ENCODE data around the gene GUF1.

The GUF1 gene
- long read RNA-seq, full-length matches to known transcripts = 49 of 126 reads
- long read RNA-seq, partial matches to known transcripts = 21 of 126 reads
- long read RNA-seq, other reads (novel, unspliced or antisense) = 56 of 126 reads

GRCh38 chr4:44678094-44679041, at the start of gene GUF1:
TSS of gene GUF1 (plus strand) at chr4:44678420. CDS start at chr4:44678623, 203 bp downstream.
- Histone ChIP-seq H3K27ac (replicated peaks) (peak within 1 kb of the TSS; percentile 92), H3K27me3 (ENCODE audit: insufficient read depth, poor library complexity, severe bottlenecking) (no peaks in the 10 kb centered on the region), H3K4me3 (replicated peaks; ENCODE audit: insufficient read depth, low read length) (peak within 1 kb of the TSS; percentile 83)
- TF ChIP-seq, protein P1, sequence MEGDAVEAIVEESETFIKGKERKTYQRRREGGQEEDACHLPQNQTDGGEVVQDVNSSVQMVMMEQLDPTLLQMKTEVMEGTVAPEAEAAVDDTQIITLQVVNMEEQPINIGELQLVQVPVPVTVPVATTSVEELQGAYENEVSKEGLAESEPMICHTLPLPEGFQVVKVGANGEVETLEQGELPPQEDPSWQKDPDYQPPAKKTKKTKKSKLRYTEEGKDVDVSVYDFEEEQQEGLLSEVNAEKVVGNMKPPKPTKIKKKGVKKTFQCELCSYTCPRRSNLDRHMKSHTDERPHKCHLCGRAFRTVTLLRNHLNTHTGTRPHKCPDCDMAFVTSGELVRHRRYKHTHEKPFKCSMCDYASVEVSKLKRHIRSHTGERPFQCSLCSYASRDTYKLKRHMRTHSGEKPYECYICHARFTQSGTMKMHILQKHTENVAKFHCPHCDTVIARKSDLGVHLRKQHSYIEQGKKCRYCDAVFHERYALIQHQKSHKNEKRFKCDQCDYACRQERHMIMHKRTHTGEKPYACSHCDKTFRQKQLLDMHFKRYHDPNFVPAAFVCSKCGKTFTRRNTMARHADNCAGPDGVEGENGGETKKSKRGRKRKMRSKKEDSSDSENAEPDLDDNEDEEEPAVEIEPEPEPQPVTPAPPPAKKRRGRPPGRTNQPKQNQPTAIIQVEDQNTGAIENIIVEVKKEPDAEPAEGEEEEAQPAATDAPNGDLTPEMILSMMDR (IDR thresholded peaks at IDR 0.05; ENCODE audit: insufficient read depth, low read length) = no peak
- TF ChIP-seq SPI1 (IDR thresholded peaks at IDR 0.05; ENCODE audit: borderline replicate concordance, low read depth) (no peak), REST (IDR thresholded peaks at IDR 0.05; ENCODE audit: insufficient replicate concordance, low read depth) (peak; percentile 67), POLR2AphosphoS5 (IDR thresholded peaks at IDR 0.05; ENCODE audit: low read depth) (peak; percentile 93), GABPA (IDR thresholded peaks at IDR 0.05; ENCODE audit: low read depth) (no peak)
- DNase-seq (ENCODE audit: low read depth in 1 of 2, low spot score in 1 of 2) = peak; percentile 80 to 91

GRCh38 chr4:44629280-44629866, 48.8 kb upstream of the GUF1 start:
- TF ChIP-seq GABPA (IDR thresholded peaks at IDR 0.05; ENCODE audit: low read depth) (no peak), REST (IDR thresholded peaks at IDR 0.05; ENCODE audit: insufficient replicate concordance, low read depth) (no peak), POLR2AphosphoS5 (IDR thresholded peaks at IDR 0.05; ENCODE audit: low read depth) (no peak)
- TF ChIP-seq, protein P1 (IDR thresholded peaks at IDR 0.05; ENCODE audit: insufficient read depth, low read length) = peak; percentile 22
- peak; percentile 11 to 32 for DNase-seq (ENCODE audit: low read depth in 1 of 2, low spot score in 1 of 2)
- Histone ChIP-seq H3K4me3 (replicated peaks; ENCODE audit: insufficient read depth, low read length) (no peak overlapping the region), H3K27me3 (ENCODE audit: insufficient read depth, poor library complexity, severe bottlenecking) (peaks cover 2% of the 10 kb centered on the region), H3K27ac (replicated peaks) (no peak overlapping the region)

- peaks cover 2% of the 10 kb centered on the region for H3K27me3 ChIP-seq (ENCODE audit: insufficient read depth, poor library complexity, severe bottlenecking)
- TF ChIP-seq, protein P1 (IDR thresholded peaks at IDR 0.05; ENCODE audit: insufficient read depth, low read length) = no peak
- no peak for TF ChIP-seq SPI1 (IDR thresholded peaks at IDR 0.05; ENCODE audit: borderline replicate concordance, low read depth)
- no peak for TF ChIP-seq POLR2AphosphoS5 (IDR thresholded peaks at IDR 0.05; ENCODE audit: low read depth)
- TF ChIP-seq GABPA (IDR thresholded peaks at IDR 0.05; ENCODE audit: low read depth) = no peak
- no peak for TF ChIP-seq REST (IDR thresholded peaks at IDR 0.05; ENCODE audit: insufficient replicate concordance, low read depth)
- no peak overlapping the region for H3K4me3 ChIP-seq (replicated peaks; ENCODE audit: insufficient read depth, low read length)
- no peak for DNase-seq (ENCODE audit: low read depth in 1 of 2, low spot score in 1 of 2)
- no peak overlapping the region for H3K27ac ChIP-seq (replicated peaks)
These were observed 46.1 kb upstream of the GUF1 start for GRCh38 chr4:44632089-44632488.
